Body of pancreas (tissue), 4 donors: ENCODE data around the gene TMTC2.

Experiments
- CTCF ChIP-seq, 7 experiments: fragments of 450-650 bp in 4 of 7; fragments of 200-600 bp in 3 of 7; sonication (generic) in 3 of 7; IDR thresholded peaks; one replicate each; pipeline ENCODE4 v1.5.1; 2016 to 2019; ENCODE audit warnings: antibody characterized with exemption in 7 of 7
- POLR2A ChIP-seq, 3 donors: fragments of 450-650 bp; IDR thresholded peaks; one replicate each; pipeline ENCODE4 v1.6.1; 2016; ENCODE audit warnings: antibody characterized with exemption in 3 of 3, mild to moderate bottlenecking in 2 of 3

GRCh38 chr12:82996168-82996812, 309.6 kb downstream of the TMTC2 start:
- TF ChIP-seq CTCF (IDR thresholded peaks at IDR 0.05) (no peak), POLR2A (IDR thresholded peaks at IDR 0.05) (no peak)
